ENCODE data around the gene SH3RF3. TPM values are rescaled to one million over a fixed set of nuclear protein-coding genes. Genes with fewer than 3 reads are reported as not detected.

Gene SH3RF3
- total RNA-seq, 1 donor from 2014 or later = 7.3 TPM

GRCh38 chr2:109144271-109144670 lies 15.3 kb downstream of the SH3RF3 start:
- no peak overlapping the region for H3K4me3 Mint-ChIP-seq (ENCODE audit: unreplicated experiment)
- H3K4me1 Mint-ChIP-seq (ENCODE audit: low read depth, unreplicated experiment) = peaks cover 4% of the 10 kb centered on the region
- Histone ChIP-seq H3K4me2 (ENCODE audit: low read length) (no peak overlapping the region), H2AFZ (ENCODE audit: low read depth, low read length) (no peak overlapping the region), H3K79me2 (ENCODE audit: insufficient read depth, low read length) (peaks cover 40% of the 10 kb centered on the region), H3K27me3 (ENCODE audit: insufficient read depth, low read length) (no peaks in the 10 kb centered on the region), H3K27ac (ENCODE audit: low read depth, low read length) (no peak overlapping the region), H3K9ac (ENCODE audit: low read length) (no peak overlapping the region), H4K20me1 (ENCODE audit: insufficient read depth, low read length) (peaks cover 69% of the 10 kb centered on the region), H3K4me1 (ENCODE audit: insufficient read depth, low read length) (no peaks in the 10 kb centered on the region), H3K4me3 (ENCODE audit: insufficient read depth, low read depth, low read length) (no peak overlapping the region), H3K36me3 (ENCODE audit: insufficient read depth, low read length) (no peaks in the 10 kb centered on the region), H3K9me3 (ENCODE audit: insufficient read depth, low read depth, low read length) (no peaks in the 10 kb centered on the region)
- TF ChIP-seq, protein P1, sequence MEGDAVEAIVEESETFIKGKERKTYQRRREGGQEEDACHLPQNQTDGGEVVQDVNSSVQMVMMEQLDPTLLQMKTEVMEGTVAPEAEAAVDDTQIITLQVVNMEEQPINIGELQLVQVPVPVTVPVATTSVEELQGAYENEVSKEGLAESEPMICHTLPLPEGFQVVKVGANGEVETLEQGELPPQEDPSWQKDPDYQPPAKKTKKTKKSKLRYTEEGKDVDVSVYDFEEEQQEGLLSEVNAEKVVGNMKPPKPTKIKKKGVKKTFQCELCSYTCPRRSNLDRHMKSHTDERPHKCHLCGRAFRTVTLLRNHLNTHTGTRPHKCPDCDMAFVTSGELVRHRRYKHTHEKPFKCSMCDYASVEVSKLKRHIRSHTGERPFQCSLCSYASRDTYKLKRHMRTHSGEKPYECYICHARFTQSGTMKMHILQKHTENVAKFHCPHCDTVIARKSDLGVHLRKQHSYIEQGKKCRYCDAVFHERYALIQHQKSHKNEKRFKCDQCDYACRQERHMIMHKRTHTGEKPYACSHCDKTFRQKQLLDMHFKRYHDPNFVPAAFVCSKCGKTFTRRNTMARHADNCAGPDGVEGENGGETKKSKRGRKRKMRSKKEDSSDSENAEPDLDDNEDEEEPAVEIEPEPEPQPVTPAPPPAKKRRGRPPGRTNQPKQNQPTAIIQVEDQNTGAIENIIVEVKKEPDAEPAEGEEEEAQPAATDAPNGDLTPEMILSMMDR (IDR thresholded peaks at IDR 0.05; ENCODE audit: insufficient read depth, low read depth, low read length) = no peak
- DNase-seq (ENCODE audit: low read depth) (no peak), FAIRE-seq (no peak)
- peaks cover 31% of the 10 kb centered on the region for H3K27me3 Mint-ChIP-seq (ENCODE audit: low read depth, unreplicated experiment)
- no peaks in the 10 kb centered on the region for H3K9me3 Mint-ChIP-seq (ENCODE audit: unreplicated experiment)
- no peaks in the 10 kb centered on the region for H3K36me3 Mint-ChIP-seq (ENCODE audit: low read depth, unreplicated experiment)
- H3K27ac Mint-ChIP-seq (ENCODE audit: unreplicated experiment) = no peak overlapping the region

DNA sequence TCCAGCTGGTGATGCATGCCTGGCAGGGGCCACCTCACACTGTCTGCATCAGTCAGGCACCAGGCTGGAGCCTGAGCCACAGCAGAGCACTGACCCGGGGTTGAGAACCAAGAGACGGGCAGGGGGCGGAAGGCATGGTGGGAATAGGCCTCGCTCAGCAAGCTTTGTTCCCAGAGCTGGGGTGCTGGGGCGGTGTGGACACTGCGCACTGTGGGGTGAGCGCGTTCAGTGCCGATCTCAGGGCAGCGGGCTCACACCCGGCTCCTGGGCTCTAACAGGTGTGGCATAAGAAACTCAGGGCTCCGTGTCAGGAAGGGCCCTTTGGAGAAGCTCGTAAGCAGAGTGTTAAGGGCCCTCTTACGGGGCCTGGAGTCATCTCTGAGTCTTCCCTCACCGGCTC lies 15.7 kb downstream of the SH3RF3 start:
- Histone ChIP-seq H3K27ac (ENCODE audit: low read depth, low read length) (no peak overlapping the region), H4K20me1 (ENCODE audit: insufficient read depth, low read length) (peaks cover 70% of the 10 kb centered on the region), H3K4me2 (ENCODE audit: low read length) (no peak overlapping the region), H3K36me3 (ENCODE audit: insufficient read depth, low read length) (no peaks in the 10 kb centered on the region), H3K9ac (ENCODE audit: low read length) (no peak overlapping the region), H3K4me1 (ENCODE audit: insufficient read depth, low read length) (no peaks in the 10 kb centered on the region), H3K27me3 (ENCODE audit: insufficient read depth, low read length) (no peaks in the 10 kb centered on the region), H3K79me2 (ENCODE audit: insufficient read depth, low read length) (peaks cover 40% of the 10 kb centered on the region), H2AFZ (ENCODE audit: low read depth, low read length) (no peak overlapping the region), H3K4me3 (ENCODE audit: insufficient read depth, low read depth, low read length) (no peak overlapping the region), H3K9me3 (ENCODE audit: insufficient read depth, low read depth, low read length) (no peaks in the 10 kb centered on the region)
- TF ChIP-seq, protein P1 (IDR thresholded peaks at IDR 0.05; ENCODE audit: insufficient read depth, low read depth, low read length) = no peak
- TF ChIP-seq EZH2 (IDR thresholded peaks at IDR 0.05; ENCODE audit: insufficient read depth, low read length) = no peak
- FAIRE-seq (no peak), DNase-seq (ENCODE audit: low read depth) (no peak)
- H3K36me3 Mint-ChIP-seq (ENCODE audit: low read depth, unreplicated experiment) = no peaks in the 10 kb centered on the region
- H3K4me1 Mint-ChIP-seq (ENCODE audit: low read depth, unreplicated experiment) = peaks cover under 1% of the 10 kb centered on the region
- H3K27me3 Mint-ChIP-seq (ENCODE audit: low read depth, unreplicated experiment) = peaks cover 28% of the 10 kb centered on the region
- no peaks in the 10 kb centered on the region for H3K9me3 Mint-ChIP-seq (ENCODE audit: unreplicated experiment)
- no peak overlapping the region for H3K27ac Mint-ChIP-seq (ENCODE audit: unreplicated experiment)
- no peak overlapping the region for H3K4me3 Mint-ChIP-seq (ENCODE audit: unreplicated experiment)

DNA sequence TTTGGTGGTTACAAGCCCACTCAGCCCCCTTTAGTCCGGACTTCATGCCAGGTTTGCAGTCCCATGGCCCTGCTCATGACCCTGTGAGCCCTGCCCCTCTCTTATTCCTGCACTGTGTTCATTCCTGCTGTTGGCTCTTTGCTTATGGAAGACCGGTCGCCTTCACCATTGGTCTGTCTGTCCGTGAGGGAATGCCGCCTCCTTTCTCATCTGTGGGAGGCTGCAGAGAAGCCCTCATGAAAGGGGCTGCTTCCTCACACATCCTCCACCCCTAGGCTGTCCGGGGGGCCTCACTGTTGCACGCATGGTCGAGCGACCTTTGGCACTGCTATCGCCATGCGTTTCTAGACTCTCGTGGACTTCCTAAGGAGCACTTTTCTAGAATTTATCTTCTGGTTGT lies 16.3 kb downstream of the SH3RF3 start:
- Histone ChIP-seq H2AFZ (ENCODE audit: low read depth, low read length) (no peak overlapping the region), H3K79me2 (ENCODE audit: insufficient read depth, low read length) (peaks cover 40% of the 10 kb centered on the region), H3K36me3 (ENCODE audit: insufficient read depth, low read length) (no peaks in the 10 kb centered on the region), H3K27me3 (ENCODE audit: insufficient read depth, low read length) (no peaks in the 10 kb centered on the region), H3K4me2 (ENCODE audit: low read length) (no peak overlapping the region), H3K4me1 (ENCODE audit: insufficient read depth, low read length) (no peaks in the 10 kb centered on the region), H3K27ac (ENCODE audit: low read depth, low read length) (no peak overlapping the region), H4K20me1 (ENCODE audit: insufficient read depth, low read length) (peaks cover 69% of the 10 kb centered on the region), H3K4me3 (ENCODE audit: insufficient read depth, low read depth, low read length) (no peak overlapping the region), H3K9me3 (ENCODE audit: insufficient read depth, low read depth, low read length) (no peaks in the 10 kb centered on the region), H3K9ac (ENCODE audit: low read length) (no peak overlapping the region)
- Mint-ChIP-seq H3K27me3 (ENCODE audit: low read depth, unreplicated experiment) (peaks cover 28% of the 10 kb centered on the region), H3K27ac (ENCODE audit: unreplicated experiment) (no peak overlapping the region), H3K4me3 (ENCODE audit: unreplicated experiment) (no peak overlapping the region), H3K4me1 (ENCODE audit: low read depth, unreplicated experiment) (no peaks in the 10 kb centered on the region), H3K9me3 (ENCODE audit: unreplicated experiment) (no peaks in the 10 kb centered on the region), H3K36me3 (ENCODE audit: low read depth, unreplicated experiment) (no peaks in the 10 kb centered on the region)
- FAIRE-seq (no peak), DNase-seq (ENCODE audit: low read depth) (no peak)
- no peak for TF ChIP-seq EZH2 (IDR thresholded peaks at IDR 0.05; ENCODE audit: insufficient read depth, low read length)
